Activated T-helper 17 cell treated with anti-CD3 and anti-CD28 coated beads, Interleukin-2, amount 50 U/mL, for 72 hours (primary cell): Measurements from ENCODE around the gene SLBP. TPM values are rescaled to one million over a fixed set of nuclear protein-coding genes. Genes with fewer than 3 reads are reported as not detected.

Experiments used
- ATAC-seq: fragments of 150-1000 bp; cut with Tn5 transposase; replicated peaks from 2 replicates; pipeline ENCODE4 v1.10.0; 2021; ENCODE audit warnings: mild to moderate bottlenecking, moderate library complexity
- H3K27ac Mint-ChIP-seq: one replicate; pipeline ENCODE4 v1.8.0; 2022; ENCODE audit warnings: mixed read lengths
- H3K27me3 Mint-ChIP-seq: one replicate; pipeline ENCODE4 v1.8.0; 2022; ENCODE audit warnings: mixed read lengths
- H3K36me3 Mint-ChIP-seq: one replicate; pipeline ENCODE4 v1.8.0; 2022; ENCODE audit warnings: low read depth, mild to moderate bottlenecking, mixed read lengths
- H3K4me1 Mint-ChIP-seq: one replicate; pipeline ENCODE4 v1.8.0; 2022; ENCODE audit warnings: mixed read lengths
- H3K4me3 Mint-ChIP-seq: one replicate; pipeline ENCODE4 v1.8.0; 2022; ENCODE audit warnings: mild to moderate bottlenecking, mixed read lengths
- H3K9me3 Mint-ChIP-seq: one replicate; pipeline ENCODE4 v1.8.0; 2022; ENCODE audit warnings: mixed read lengths
- total RNA-seq, 2 donors: library from RNA; stranded (reverse); gene quantifications; one replicate each; pipeline ENCODE4 v1.2.3, GENCODE V29; 2022

SLBP gene
- total RNA-seq, 2 donors from 2014 or later = 68.2 to 132 TPM

DNA sequence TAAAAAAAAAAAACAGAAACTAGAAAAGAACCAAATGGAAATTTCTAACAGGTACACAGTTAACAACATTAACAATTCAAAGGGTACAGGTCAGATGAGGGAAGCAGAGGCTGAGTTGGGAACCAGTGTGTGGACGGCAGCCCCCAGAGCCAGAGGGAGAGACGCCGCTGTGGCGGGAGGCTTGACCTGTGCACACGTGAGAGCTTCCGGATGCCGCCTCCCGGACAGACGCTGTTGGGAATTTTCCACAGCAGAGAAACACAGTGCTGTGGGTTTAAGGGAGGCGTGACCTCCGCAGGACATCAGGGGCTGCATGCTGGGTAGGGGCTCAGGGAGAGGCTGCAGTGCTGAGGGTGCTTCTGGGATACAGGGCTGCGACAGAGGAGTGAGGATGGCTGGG, 31.4 kb upstream of the SLBP start:
- Mint-ChIP-seq H3K9me3 (no peaks in the 10 kb centered on the region), H3K4me1 (no peaks in the 10 kb centered on the region), H3K27me3 (no peaks in the 10 kb centered on the region), H3K36me3 (peaks cover 69% of the 10 kb centered on the region), H3K27ac (no peak overlapping the region), H3K4me3 (no peak overlapping the region)
- ATAC-seq = no peak

GRCh38 chr4:1741208-1741607, 29.1 kb upstream of the SLBP start:
- no peak for ATAC-seq
- Mint-ChIP-seq H3K36me3 (peaks cover 92% of the 10 kb centered on the region), H3K27ac (no peak overlapping the region), H3K4me1 (no peaks in the 10 kb centered on the region), H3K9me3 (no peaks in the 10 kb centered on the region), H3K4me3 (no peak overlapping the region), H3K27me3 (no peaks in the 10 kb centered on the region)

- no peaks in the 10 kb centered on the region for H3K27me3 Mint-ChIP-seq
- H3K4me1 Mint-ChIP-seq = no peaks in the 10 kb centered on the region
- H3K4me3 Mint-ChIP-seq = no peak overlapping the region
- H3K36me3 Mint-ChIP-seq = peaks cover 100% of the 10 kb centered on the region
- ATAC-seq = no peak
- H3K27ac Mint-ChIP-seq = no peak overlapping the region
- H3K9me3 Mint-ChIP-seq = no peaks in the 10 kb centered on the region
Observed at GRCh38 chr4:1740021-1740545, 28.0 kb upstream of the SLBP start.

GRCh38 chr4:1739358-1739757, 27.2 kb upstream of the SLBP start:
- Mint-ChIP-seq H3K27me3 (no peaks in the 10 kb centered on the region), H3K27ac (no peak overlapping the region), H3K9me3 (no peaks in the 10 kb centered on the region), H3K36me3 (peaks cover 100% of the 10 kb centered on the region), H3K4me3 (no peak overlapping the region), H3K4me1 (no peaks in the 10 kb centered on the region)
- ATAC-seq = no peak

GRCh38 chr4:1738410-1738809, 26.3 kb upstream of the SLBP start:
- Mint-ChIP-seq H3K4me1 (no peaks in the 10 kb centered on the region), H3K9me3 (no peaks in the 10 kb centered on the region), H3K4me3 (no peak overlapping the region), H3K27me3 (no peaks in the 10 kb centered on the region), H3K27ac (no peak overlapping the region), H3K36me3 (peaks cover 100% of the 10 kb centered on the region)
- ATAC-seq = no peak

GRCh38 chr4:1737666-1738065, 25.5 kb upstream of the SLBP start:
- no peaks in the 10 kb centered on the region for H3K27me3 Mint-ChIP-seq
- ATAC-seq = no peak
- H3K9me3 Mint-ChIP-seq = no peaks in the 10 kb centered on the region
- H3K36me3 Mint-ChIP-seq = peaks cover 100% of the 10 kb centered on the region
- H3K4me3 Mint-ChIP-seq = no peak overlapping the region
- H3K4me1 Mint-ChIP-seq = no peaks in the 10 kb centered on the region
- no peak overlapping the region for H3K27ac Mint-ChIP-seq

DNA sequence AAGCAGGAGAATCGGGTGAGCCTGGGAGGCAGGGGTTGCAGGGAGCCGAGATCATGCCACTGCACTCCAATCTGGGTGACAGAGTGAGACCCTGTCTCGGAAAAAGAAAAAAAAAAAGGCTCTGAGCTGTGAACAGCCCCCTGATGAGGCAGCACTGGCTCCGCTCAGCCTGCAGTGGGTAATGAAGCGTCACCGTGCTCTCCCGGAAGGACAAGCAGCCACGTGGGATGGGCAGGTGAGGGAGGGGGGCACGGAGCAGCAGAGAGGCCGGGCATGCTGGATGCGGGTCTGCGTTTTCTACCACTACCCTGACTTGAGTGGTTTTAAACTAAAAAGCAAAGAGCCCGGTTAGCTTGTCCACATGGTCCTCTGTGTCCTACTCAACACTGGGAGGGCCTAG, 24.7 kb upstream of the SLBP start:
- Mint-ChIP-seq H3K4me1 (no peaks in the 10 kb centered on the region), H3K36me3 (peaks cover 99% of the 10 kb centered on the region), H3K4me3 (no peak overlapping the region), H3K27me3 (no peaks in the 10 kb centered on the region), H3K9me3 (no peaks in the 10 kb centered on the region), H3K27ac (no peak overlapping the region)
- no peak for ATAC-seq

- Mint-ChIP-seq H3K27ac (no peak overlapping the region), H3K9me3 (no peaks in the 10 kb centered on the region), H3K4me3 (no peak overlapping the region), H3K27me3 (no peaks in the 10 kb centered on the region), H3K36me3 (peaks cover 98% of the 10 kb centered on the region), H3K4me1 (no peaks in the 10 kb centered on the region)
- ATAC-seq = no peak
Observed at GRCh38 chr4:1735215-1735614, 23.1 kb upstream of the SLBP start.

DNA sequence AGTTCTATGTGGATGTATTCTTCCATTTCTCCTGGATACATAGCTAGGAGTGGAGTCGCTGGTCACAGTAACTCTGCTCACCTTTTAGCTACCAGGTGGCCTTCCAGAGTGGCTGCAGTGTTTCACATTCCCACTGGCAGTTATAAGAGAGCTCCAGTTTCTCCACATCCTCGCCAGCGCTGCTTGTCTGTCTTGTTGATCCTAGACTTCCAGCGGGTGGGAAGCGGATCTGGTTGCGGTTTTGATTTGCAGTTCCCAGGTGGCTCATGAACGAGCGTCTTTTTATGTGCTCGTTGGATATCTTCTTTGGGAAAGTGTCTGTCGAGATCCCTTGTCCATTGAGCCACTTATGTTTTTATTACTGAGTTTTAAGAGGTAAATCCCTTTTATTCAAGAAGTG, 20.8 kb upstream of the SLBP start:
- Mint-ChIP-seq H3K36me3 (peaks cover 97% of the 10 kb centered on the region), H3K27ac (no peak overlapping the region), H3K4me1 (peaks cover 6% of the 10 kb centered on the region), H3K27me3 (no peaks in the 10 kb centered on the region), H3K9me3 (no peaks in the 10 kb centered on the region), H3K4me3 (no peak overlapping the region)
- no peak for ATAC-seq

DNA sequence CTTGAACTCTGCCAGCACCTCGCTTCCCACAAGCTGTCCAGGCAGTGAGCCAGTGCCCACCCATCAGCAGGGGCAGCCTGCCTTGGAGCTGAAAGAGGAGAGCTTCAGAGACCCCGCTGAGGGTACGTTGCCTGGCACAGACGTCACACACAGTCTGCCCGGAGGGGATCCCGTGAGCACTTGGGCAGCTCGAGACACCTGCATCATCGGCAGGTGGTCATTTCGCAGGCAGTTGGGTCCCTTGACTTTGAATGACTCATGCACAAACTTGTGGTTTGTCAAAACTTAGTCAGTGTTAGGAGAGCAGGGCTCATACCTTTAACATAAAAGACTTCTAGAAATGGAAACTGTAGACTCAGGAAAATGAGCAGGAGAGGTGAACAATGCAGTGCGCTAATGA, 19.1 kb upstream of the SLBP start:
- no peaks in the 10 kb centered on the region for H3K27me3 Mint-ChIP-seq
- peak overlapping the region; percentile 31 for H3K4me3 Mint-ChIP-seq
- ATAC-seq = peak; percentile 94
- H3K9me3 Mint-ChIP-seq = no peaks in the 10 kb centered on the region
- H3K27ac Mint-ChIP-seq = peak overlapping the region; percentile 48
- H3K4me1 Mint-ChIP-seq = peaks cover 11% of the 10 kb centered on the region
- peaks cover 97% of the 10 kb centered on the region for H3K36me3 Mint-ChIP-seq

GRCh38 chr4:1730532-1731135, 18.5 kb upstream of the SLBP start:
- H3K27ac Mint-ChIP-seq = peak overlapping the region; percentile 48

GRCh38 chr4:1728061-1728980, 16.2 kb upstream of the SLBP start:
- ATAC-seq = no peak
- Mint-ChIP-seq H3K27ac (no peak overlapping the region), H3K9me3 (no peaks in the 10 kb centered on the region), H3K27me3 (no peaks in the 10 kb centered on the region), H3K4me1 (peaks cover 19% of the 10 kb centered on the region), H3K36me3 (peaks cover 97% of the 10 kb centered on the region), H3K4me3 (no peak overlapping the region)

More at GRCh38 chr4:1730532-1731135, 18.5 kb upstream of the SLBP start:
- peaks cover 12% of the 10 kb centered on the region for H3K4me1 Mint-ChIP-seq
- ATAC-seq = no peak
- H3K9me3 Mint-ChIP-seq = no peaks in the 10 kb centered on the region
- H3K27me3 Mint-ChIP-seq = no peaks in the 10 kb centered on the region
- H3K36me3 Mint-ChIP-seq = peaks cover 97% of the 10 kb centered on the region
- H3K4me3 Mint-ChIP-seq = peak overlapping the region; percentile 31

- Mint-ChIP-seq H3K9me3 (no peaks in the 10 kb centered on the region), H3K4me3 (no peak overlapping the region), H3K36me3 (peaks cover 97% of the 10 kb centered on the region), H3K27ac (peak overlapping the region; percentile 81), H3K4me1 (peaks cover 29% of the 10 kb centered on the region), H3K27me3 (no peaks in the 10 kb centered on the region)
- no peak for ATAC-seq
Observed at GRCh38 chr4:1727117-1728031, 15.3 kb upstream of the SLBP start.
